NCI-H226 (cell line): ENCODE results near the gene CFAP97D1.

Experiments used
- DNase-seq: peaks from one replicate; pipeline ENCODE4 v3.0.0-alpha.2; 2015

The CFAP97D1 gene

GRCh38 chr17:43800736-43801135 is 20.5 kb downstream of the CFAP97D1 start:
- no peak for DNase-seq

GRCh38 chr17:43801844-43802243 is 21.6 kb downstream of the CFAP97D1 start:
- DNase-seq: no peak

- DNase-seq: no peak
Observed at GRCh38 chr17:43803758-43804157, 23.5 kb downstream of the CFAP97D1 start.

GRCh38 chr17:43805117-43805516 is 24.9 kb downstream of the CFAP97D1 start:
- no peak for DNase-seq

- no peak for DNase-seq
Observed at GRCh38 chr17:43808076-43808475, 27.8 kb downstream of the CFAP97D1 start.

GRCh38 chr17:43809121-43809520 is 28.9 kb downstream of the CFAP97D1 start:
- no peak for DNase-seq

- no peak for DNase-seq
Observed at GRCh38 chr17:43810226-43810715, 30.0 kb downstream of the CFAP97D1 start.

- DNase-seq: no peak
Observed at GRCh38 chr17:43810823-43811222, 30.6 kb downstream of the CFAP97D1 start.

GRCh38 chr17:43812396-43813265 is 32.4 kb downstream of the CFAP97D1 start:
- DNase-seq: no peak

- DNase-seq: no peak
Observed at GRCh38 chr17:43813386-43813785, 33.2 kb downstream of the CFAP97D1 start.

- DNase-seq: no peak
Observed at GRCh38 chr17:43814026-43814425, 33.8 kb downstream of the CFAP97D1 start.

GRCh38 chr17:43814714-43815113 is 34.5 kb downstream of the CFAP97D1 start:
- peak; percentile 48 for DNase-seq

- no peak for DNase-seq
Observed at GRCh38 chr17:43816336-43817320, 36.4 kb downstream of the CFAP97D1 start.

GRCh38 chr17:43817826-43818225 is 37.6 kb downstream of the CFAP97D1 start:
- DNase-seq: no peak

- no peak for DNase-seq
Observed at GRCh38 chr17:43818966-43819365, 38.7 kb downstream of the CFAP97D1 start.

GRCh38 chr17:43820759-43821158 is 40.5 kb downstream of the CFAP97D1 start:
- DNase-seq: no peak

- DNase-seq: peak; percentile 33
Observed at GRCh38 chr17:43822570-43823190, 42.4 kb downstream of the CFAP97D1 start.

GRCh38 chr17:43823350-43824084 is 43.3 kb downstream of the CFAP97D1 start:
- DNase-seq: no peak

GRCh38 chr17:43825567-43825966 is 45.3 kb downstream of the CFAP97D1 start:
- DNase-seq: no peak

- no peak for DNase-seq
Observed at GRCh38 chr17:43826206-43826605, 46.0 kb downstream of the CFAP97D1 start.

GRCh38 chr17:43827596-43827995 is 47.4 kb downstream of the CFAP97D1 start:
- no peak for DNase-seq

GRCh38 chr17:43829738-43830137 is 49.5 kb downstream of the CFAP97D1 start:
- DNase-seq: no peak
